GM08714 (cell line): Measurements from ENCODE around the gene ITPRIPL2.
A peak's percentile ranks its signal among the peaks of the same experiment; 100 is the strongest.

ENCODE experiments used
- H3K4me3 ChIP-seq: fragments of 200-500 bp; sonication (Bioruptor generic); 2 replicates; pipeline ENCODE4 v1.5.1; 2014; ENCODE audit warnings: mild to moderate bottlenecking, low read length, inconsistent platforms
- ZNF274 ChIP-seq: IDR thresholded peaks from 2 replicates; pipeline ENCODE4 v1.6.1; 2012; ENCODE audit warnings: mild to moderate bottlenecking, low read depth, low read length

ITPRIPL2 gene

GRCh38 chr16:19165101-19165500 is 51.3 kb downstream of the ITPRIPL2 start:
- TF ChIP-seq ZNF274 = no peak
- H3K4me3 ChIP-seq = no peak overlapping the region

GRCh38 chr16:19166500-19166899 is 52.7 kb downstream of the ITPRIPL2 start:
- TF ChIP-seq ZNF274 = no peak
- no peak overlapping the region for H3K4me3 ChIP-seq

- TF ChIP-seq ZNF274 = no peak
- peak within 1 kb of the TSS; percentile 29; the same call in 1 of the 2 replicates for H3K4me3 ChIP-seq
These were observed 54.1 kb downstream of the ITPRIPL2 start, which contains the start of gene SYT17 for GRCh38 chr16:19167710-19168370. Gene SYT17, plus strand, starts transcription at chr16:19168240. Its CDS starts 407 bp downstream, at chr16:19168647.

- H3K4me3 ChIP-seq = peak overlapping the region; percentile 9; the same call in 1 of the 2 replicates
- TF ChIP-seq ZNF274 = no peak
These were observed 54.8 kb downstream of the ITPRIPL2 start for GRCh38 chr16:19168371-19169081.

GRCh38 chr16:19169082-19169639 is 55.4 kb downstream of the ITPRIPL2 start:
- TF ChIP-seq ZNF274 = no peak
- H3K4me3 ChIP-seq = no peak overlapping the region

GRCh38 chr16:19170043-19170655 is 56.4 kb downstream of the ITPRIPL2 start:
- TF ChIP-seq ZNF274 = no peak
- no peak overlapping the region for H3K4me3 ChIP-seq
